ENCODE data around the gene LIMCH1. TPM values are rescaled to one million over a fixed set of nuclear protein-coding genes. Genes with fewer than 3 reads are reported as not detected.
"Not testable (repeated sequence)": the region's sequence is repeated elsewhere in the genome, so short reads cannot be mapped to it uniquely, and the experiment has no call there.

LIMCH1 gene
- polyA plus RNA-seq, 10 donors, result 67.3 to 152 (median 119) TPM

GRCh38 chr4:41723286-41723685, 185.3 kb downstream of the LIMCH1 start:
- no peak for DNase-seq

- no peak for DNase-seq
These were observed 187.3 kb downstream of the LIMCH1 start for GRCh38 chr4:41725254-41725653.

GRCh38 chr4:41727861-41728572, 190.1 kb downstream of the LIMCH1 start:
- DNase-seq, result no peak

GRCh38 chr4:41728573-41728913, 190.6 kb downstream of the LIMCH1 start:
- no peak for DNase-seq

GRCh38 chr4:41731569-41732126, 193.7 kb downstream of the LIMCH1 start:
- no peak for DNase-seq

GRCh38 chr4:41734371-41734770, 196.4 kb downstream of the LIMCH1 start:
- no peak for DNase-seq

- DNase-seq, result not testable (repeated sequence)
These were observed 199.5 kb downstream of the LIMCH1 start for GRCh38 chr4:41737491-41737890.

- DNase-seq, result no peak
These were observed 203.4 kb downstream of the LIMCH1 start for GRCh38 chr4:41741354-41741753.

DNA sequence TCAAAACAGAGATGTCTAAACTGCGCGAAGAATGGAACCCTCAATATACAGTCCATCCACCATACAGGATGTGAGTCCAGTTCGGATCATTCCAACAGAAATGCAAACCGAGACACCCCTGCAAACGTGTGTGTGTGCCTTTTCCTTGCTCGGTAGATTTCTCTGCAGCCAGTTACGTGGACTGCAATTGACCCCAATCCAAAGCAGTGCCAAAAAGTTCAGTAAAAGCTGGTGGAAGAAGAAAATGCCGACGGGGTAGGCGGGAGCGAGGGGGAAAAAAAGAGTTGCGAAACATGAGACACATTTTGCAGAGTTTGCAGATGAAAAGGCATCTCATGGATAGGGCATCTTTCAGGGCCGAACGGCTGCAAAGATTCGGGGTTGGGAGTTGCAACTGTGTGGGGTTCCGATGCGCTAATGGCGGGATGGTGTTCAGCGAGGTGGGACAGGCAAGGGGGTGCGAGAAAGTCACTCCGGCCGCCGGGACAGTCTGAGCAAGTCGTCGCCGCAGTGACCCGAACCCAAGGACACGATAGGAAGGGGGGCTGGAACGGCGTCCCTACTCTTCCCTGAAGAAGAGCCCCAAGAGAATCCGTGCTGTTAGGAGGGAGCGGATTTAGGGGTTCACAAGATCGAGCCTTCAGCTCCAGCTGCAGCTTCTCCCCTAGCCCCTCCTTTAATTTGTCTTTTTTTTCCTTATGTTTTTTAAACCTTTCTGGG, 206.8 kb downstream of the LIMCH1 start:
- peak in 1 of 3 donors; percentile 30 for DNase-seq

GRCh38 chr4:41745292-41746024, 207.5 kb downstream of the LIMCH1 start:
- peak in 1 of 3 donors; percentile 13 for DNase-seq

GRCh38 chr4:41746025-41746439, 208.1 kb downstream of the LIMCH1 start:
- peak in 1 of 3 donors; percentile 30 for DNase-seq

DNA sequence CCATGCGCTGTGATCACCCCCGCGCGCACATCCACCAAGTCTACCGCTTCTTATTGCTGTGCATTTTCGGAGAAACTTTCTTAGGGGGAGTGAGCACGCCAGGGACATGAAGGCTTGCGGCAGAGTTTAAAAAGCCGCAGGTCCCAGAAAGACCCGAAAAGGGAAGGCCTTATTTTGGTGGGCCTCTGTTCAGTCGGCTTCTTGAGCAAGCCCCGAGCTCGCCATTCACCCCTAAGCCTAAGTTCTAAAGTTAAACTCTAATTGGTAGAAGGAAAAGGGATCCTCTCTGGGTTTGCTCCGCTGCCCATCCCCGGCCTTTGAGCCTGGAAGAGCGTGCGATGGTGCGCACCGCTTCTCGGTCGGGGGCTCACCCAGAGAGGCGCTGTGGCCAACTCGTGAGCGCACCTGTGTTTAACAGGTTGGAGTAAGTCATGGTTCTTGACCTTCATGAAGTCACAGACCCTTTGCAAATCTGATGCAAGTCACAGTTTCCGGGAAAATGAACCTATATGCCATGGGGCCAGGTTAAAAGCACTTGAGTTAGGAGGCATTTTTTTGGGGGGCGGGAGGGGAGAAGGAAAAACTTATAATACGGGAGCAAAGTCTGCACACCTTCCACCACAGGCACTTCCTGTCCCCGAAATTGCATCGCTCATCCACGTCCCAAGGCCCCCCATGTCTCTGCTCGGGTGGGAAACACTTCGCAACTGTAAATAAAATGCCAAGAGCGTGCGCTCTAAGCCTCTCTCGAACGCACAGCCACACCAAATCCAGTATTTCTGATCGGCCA, 208.7 kb downstream of the LIMCH1 start:
- DNase-seq, result no peak

DNA sequence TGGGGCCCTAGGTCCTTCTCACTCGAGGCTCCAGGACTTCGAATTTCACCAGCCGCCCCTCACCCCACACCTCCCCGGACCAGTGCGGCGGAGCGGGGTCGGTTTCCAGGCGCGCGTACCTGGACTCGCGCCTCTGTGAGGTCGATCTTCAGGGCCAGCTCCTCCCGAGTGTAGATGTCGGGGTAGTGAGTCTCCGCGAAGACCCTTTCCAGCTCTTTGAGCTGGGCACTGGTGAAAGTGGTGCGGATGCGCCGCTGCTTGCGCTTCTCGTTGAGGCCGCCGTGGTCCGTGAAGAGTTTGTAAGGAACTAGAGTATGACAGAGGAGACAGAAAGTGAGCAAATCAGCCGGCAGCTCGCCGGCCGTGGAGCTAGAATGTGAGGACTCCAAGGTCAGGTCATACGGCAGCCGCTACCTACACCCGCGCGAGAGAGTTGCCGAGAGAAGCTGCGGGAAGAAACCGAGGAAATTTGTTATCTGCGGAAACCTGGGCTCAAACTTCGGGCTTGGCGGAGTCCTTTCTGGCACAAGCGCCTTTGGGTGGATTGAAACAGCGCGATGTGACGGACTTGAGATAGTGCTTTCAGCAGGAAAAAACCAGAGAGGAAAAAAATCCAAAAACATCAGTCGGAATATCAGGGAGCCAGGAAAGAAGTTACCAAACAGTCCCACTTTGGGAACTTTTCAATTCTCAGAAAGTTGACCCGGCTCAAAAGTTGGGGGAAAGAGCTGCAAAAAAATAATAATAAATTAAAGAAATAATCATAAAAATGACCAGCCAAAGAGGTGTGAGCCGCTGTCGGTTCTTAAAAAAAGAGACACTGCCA, 209.5 kb downstream of the LIMCH1 start:
- peak in 1 of 3 donors; percentile 38 for DNase-seq

GRCh38 chr4:41748074-41748570, 210.2 kb downstream of the LIMCH1 start:
- DNase-seq, result peak in 1 of 3 donors; percentile 34

DNA sequence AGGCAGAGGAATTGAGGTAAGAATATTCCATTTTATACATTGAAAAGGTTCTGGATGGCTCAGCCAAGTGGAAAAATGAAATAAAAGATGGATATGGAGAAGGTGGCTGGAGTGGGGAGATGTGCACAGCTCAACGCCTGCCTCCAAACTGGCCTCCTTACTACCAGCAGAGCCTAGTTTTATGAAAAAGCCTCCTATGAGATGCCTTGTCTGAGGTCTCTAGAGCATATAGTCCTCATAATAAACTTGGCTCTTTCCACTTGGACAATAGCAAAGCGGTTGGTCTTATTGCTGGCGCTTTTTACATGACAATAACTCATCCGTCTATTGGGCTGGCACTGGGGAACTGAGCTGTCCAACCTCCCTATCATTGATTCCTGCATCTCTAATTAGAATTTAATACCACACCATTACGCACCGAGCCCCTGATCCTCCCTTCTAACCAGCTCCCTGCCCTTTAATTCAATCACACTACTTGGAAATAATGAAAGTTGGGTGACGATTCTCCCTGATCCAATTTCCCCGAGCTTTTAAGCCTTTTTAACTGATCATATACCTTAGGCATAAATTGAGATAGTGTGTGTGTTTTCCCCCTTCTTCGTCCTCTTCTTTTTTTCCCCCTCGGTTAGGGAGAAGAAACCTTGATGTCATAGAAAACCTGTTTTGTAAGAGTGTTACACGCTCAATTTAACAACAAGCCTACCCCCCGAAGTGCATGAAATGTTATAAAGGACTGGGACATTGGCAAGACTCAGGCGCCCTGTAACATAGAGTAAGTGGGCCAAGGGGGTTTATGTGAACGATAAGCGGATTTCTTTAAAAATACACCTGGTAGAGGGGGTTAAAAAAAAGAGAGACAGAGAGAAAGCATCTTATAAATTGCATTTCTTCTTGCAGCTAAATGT, 210.9 kb downstream of the LIMCH1 start, which contains the start of gene PHOX2B:
Gene PHOX2B (minus strand): TSS at position 155 of the 905 bp plus-strand sequence. CDS start 115 bp downstream, at position 40.
- DNase-seq, result peak in 1 of 3 donors; percentile 30

DNA sequence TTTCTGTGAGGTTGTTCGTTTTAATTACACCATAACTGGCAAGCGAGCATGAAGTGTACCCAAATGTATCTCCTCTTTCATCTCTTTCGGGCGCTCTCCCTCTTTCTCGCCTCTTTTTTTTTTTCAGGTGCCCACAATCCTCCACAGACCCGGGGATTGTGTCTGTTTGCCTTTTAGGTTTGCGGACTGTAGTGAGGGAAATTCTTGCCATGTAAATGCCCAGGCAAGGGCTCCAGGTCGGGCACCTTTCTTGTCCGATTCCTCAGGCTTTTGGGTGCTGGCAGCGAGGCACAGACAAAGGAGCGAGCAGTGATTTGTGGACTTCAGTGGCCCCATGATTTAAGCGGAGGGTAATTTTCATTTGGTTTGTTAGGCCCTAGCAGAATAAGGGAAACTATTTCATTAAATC, 211.7 kb downstream of the LIMCH1 start:
- DNase-seq, result peak in 1 of 3 donors; percentile 32
